Natural killer cell treated with Interleukin-12 subunit alpha and Interleukin-12 subunit beta and Interleukin-15 and Interleukin-18, amount 100 ng/mL, for 72 hours (primary cell): ENCODE results near the gene RNF207. TPM values are rescaled to one million over a fixed set of nuclear protein-coding genes. Genes with fewer than 3 reads are reported as not detected.

Source experiments
- ATAC-seq, 2 donors: fragments of 150-1000 bp; cut with Tn5 transposase in 1 of 2; sonication (Bioruptor Pico), chemical (Tn5 transposase) in 1 of 2; 2 replicates each; pipeline ENCODE4 v1.10.0; 2021
- DNase-seq: peaks from one replicate; pipeline ENCODE4 v3.0.0; 2022; ENCODE audit warnings: low spot score
- H3K27ac Mint-ChIP-seq, 2 donors: 1 replicate in 1 of 2; 2 replicates in 1 of 2; pipeline ENCODE4 v1.8.0; 2022; ENCODE audit warnings: mixed read lengths in 2 of 2, mild to moderate bottlenecking in 1 of 2, moderate library complexity in 1 of 2
- H3K27me3 Mint-ChIP-seq, 2 donors: 1 replicate in 1 of 2; 2 replicates in 1 of 2; pipeline ENCODE4 v1.8.0; 2022; ENCODE audit warnings: mixed read lengths in 2 of 2
- H3K36me3 Mint-ChIP-seq: one replicate; pipeline ENCODE4 v1.8.0; 2022; ENCODE audit warnings: mixed read lengths
- H3K4me1 Mint-ChIP-seq, 2 donors: 1 replicate in 1 of 2; 2 replicates in 1 of 2; pipeline ENCODE4 v1.8.0; 2022; ENCODE audit warnings: low read depth in 2 of 2, mixed read lengths in 2 of 2, mild to moderate bottlenecking in 1 of 2
- H3K4me3 Mint-ChIP-seq: one replicate; pipeline ENCODE4 v1.8.0; 2022; ENCODE audit warnings: mixed read lengths
- H3K9me3 Mint-ChIP-seq: 2 replicates; pipeline ENCODE4 v1.8.0; 2022; ENCODE audit warnings: mixed read lengths
- total RNA-seq, 2 donors: library from RNA; stranded (reverse); gene quantifications; one replicate each; pipeline ENCODE4 v1.2.3, GENCODE V29; 2022

Gene RNF207
- total RNA-seq, 2 donors from 2014 or later, result 4.2 to 14.2 TPM

GRCh38 chr1:6260433-6260934 is 54.6 kb downstream of the RNF207 start:
- ATAC-seq (peak; percentile 60 to 68), DNase-seq (peak; percentile 70)
- Mint-ChIP-seq H3K27me3 (no peaks in the 10 kb centered on the region), H3K9me3 (no peaks in the 10 kb centered on the region), H3K4me1 (peaks cover 0 to 3% of the 10 kb centered on the region in 2 donors), H3K27ac (no peak overlapping the region), H3K4me3 (no peak overlapping the region), H3K36me3 (no peaks in the 10 kb centered on the region)

DNA sequence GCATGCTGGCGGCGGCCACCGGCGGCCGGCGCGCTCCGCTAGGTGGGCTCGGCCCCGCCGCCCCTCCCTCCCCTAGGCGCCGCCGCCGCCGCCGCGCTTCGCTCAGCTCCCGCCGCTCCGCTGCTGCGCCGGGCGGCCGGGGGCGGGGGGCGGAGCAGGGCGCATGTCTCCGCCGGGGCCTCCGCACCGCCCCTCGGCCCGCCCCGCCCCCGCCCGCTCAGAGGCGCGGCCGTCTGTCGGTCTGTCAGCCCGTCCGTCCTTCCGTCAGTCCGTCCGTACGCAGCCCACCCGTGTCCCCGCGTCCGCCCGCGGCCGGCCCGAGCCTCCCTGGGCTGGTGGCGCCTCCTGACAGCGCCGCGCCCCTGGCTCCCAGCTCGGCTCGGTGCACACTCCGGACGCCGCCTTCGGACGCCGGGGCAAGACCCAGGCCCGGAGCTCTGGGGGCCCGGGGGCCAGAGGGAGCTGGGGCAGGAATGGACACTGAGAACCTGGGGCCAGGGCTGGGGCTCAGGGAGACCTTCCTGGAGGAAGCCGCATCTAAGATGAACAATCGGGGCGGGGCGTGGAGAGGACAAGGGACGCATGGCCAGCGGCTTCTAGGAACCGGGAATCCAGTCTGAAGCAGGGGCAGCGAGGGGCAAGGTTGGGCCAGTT is 55.2 kb downstream of the RNF207 start, which contains the start of gene GPR153:
TSS of gene GPR153 (minus strand) at position 138 of the 654 bp plus-strand sequence. CDS start 6,193 bp downstream, outside the sequence.
- Mint-ChIP-seq H3K36me3 (no peaks in the 10 kb centered on the region), H3K27me3 (no peaks in the 10 kb centered on the region), H3K4me3 (peak within 1 kb of the TSS; percentile 34), H3K27ac (no peak within 1 kb of the TSS), H3K9me3 (no peaks in the 10 kb centered on the region), H3K4me1 (peaks cover 0 to 3% of the 10 kb centered on the region in 2 donors)
- DNase-seq, result peak; percentile 78
- peak; percentile 81 to 87 for ATAC-seq

DNA sequence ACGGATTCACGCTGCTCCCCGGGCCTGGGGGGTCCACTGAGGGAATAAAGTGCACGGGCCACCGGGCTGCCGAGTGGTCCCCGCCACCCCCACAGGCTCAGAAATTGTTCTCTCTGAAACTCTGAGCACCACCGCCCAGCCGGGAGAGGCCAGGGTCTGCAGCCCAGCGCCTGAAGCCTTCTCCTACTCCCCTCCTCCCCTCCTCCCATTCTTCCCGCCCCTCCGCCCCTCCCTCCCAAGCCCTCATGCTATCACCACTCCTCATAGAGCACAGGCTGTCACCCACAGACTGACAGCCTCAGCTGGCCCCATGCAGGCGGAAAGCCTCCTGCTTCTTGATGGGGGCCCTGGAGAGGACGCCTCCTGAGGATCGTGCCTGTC is 55.7 kb downstream of the RNF207 start:
- Mint-ChIP-seq H3K4me1 (peaks cover 0 to 3% of the 10 kb centered on the region in 2 donors), H3K9me3 (no peaks in the 10 kb centered on the region)

DNA sequence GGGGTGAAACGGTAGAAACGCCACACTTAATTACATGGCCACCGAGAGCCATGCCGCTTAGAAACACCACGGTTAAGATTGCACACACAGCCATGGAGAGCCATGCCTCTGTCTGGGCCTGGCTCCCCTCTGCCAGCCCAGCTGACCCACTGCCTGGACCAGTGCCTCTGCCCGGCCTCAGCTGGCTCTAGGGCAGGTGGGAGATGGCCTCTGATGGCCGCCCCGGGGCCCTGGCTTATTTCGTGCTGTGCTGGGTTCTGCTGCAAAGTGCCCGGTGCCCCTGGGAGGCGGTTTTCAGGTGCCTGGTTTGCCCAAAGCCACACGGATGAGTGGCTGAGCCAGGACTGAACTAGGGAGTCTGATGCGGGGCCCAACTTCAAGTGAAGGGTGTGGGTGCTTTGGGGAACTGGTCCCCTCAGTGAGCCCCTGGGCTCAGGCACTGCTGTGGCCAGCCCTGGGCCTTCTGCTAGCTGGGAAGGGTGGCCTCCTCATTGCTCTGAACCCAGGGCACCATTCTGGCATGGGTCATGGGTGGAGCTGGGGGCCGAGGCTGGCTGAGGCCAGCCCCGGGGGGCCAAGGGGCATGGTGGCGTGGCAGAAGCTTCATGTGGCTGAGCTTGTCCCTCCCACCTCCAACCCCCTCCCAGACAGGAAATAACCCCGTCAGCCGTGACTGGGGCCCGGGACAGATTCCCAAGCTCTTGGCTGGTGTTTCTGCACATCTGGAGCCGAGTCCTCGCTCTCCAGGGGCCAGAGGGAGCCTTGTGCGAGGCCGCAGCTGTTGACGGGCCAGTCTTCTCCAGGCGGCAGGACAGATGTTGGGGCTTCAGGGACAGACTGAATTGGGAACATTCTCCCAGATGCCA is 56.9 kb downstream of the RNF207 start:
- DNase-seq (no peak), ATAC-seq (no peak)
- no peaks in the 10 kb centered on the region for H3K27me3 Mint-ChIP-seq
- H3K27ac Mint-ChIP-seq, result no peak overlapping the region
- no peaks in the 10 kb centered on the region for H3K9me3 Mint-ChIP-seq
- no peak overlapping the region for H3K4me3 Mint-ChIP-seq
- H3K36me3 Mint-ChIP-seq, result no peaks in the 10 kb centered on the region
- H3K4me1 Mint-ChIP-seq, result peaks cover 0 to 3% of the 10 kb centered on the region in 2 donors

More for the DNA sequence above, 55.7 kb downstream of the RNF207 start:
- Mint-ChIP-seq H3K27ac (no peak overlapping the region), H3K27me3 (no peaks in the 10 kb centered on the region), H3K4me3 (peak overlapping the region; percentile 20), H3K36me3 (no peaks in the 10 kb centered on the region)
- ATAC-seq (no peak), DNase-seq (no peak)

DNA sequence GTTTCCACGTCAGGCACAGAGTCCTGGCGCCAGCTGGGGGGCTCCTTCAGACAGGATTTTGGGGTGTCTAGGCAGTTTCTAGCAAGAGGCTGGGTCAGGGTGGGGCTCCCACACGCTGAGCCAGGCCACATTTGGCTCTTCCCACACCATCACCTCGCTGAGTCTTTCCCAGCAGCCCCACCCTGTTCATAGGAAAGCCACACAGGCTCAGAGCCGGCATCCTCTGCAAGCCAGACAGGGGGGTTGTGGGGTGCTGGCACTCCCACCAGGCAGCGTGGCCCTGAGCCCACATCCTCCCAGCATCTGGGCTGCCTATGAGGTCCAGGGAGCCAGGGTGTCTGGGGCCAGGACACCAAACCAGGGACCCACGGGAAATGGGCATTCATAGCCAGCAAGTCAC is 57.8 kb downstream of the RNF207 start:
- Mint-ChIP-seq H3K36me3 (no peaks in the 10 kb centered on the region), H3K4me3 (no peak overlapping the region), H3K27me3 (no peaks in the 10 kb centered on the region), H3K4me1 (peaks cover 0 to 3% of the 10 kb centered on the region in 2 donors), H3K9me3 (no peaks in the 10 kb centered on the region), H3K27ac (no peak overlapping the region)
- DNase-seq (no peak), ATAC-seq (no peak)

DNA sequence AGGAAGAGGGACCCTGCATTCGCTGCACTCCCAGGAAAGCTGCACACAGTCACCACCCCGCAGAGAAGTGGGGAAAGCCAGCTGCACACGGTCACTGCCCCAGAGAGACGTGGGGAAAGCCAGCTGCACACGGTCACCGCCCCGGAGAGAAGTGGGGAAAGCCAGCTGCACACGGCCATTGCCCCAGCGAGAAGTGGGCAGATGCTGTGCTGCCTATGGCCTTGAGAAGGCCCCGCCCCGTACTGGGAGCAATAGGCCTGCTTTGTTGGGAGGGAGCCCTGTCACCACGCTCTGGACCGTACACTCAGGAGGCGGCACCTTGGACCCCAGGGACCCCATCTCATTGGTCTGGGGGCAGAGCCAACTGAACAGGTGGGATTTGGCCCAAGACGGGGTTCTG is 59.2 kb downstream of the RNF207 start:
- ATAC-seq (no peak), DNase-seq (no peak)
- H3K27me3 Mint-ChIP-seq, result no peaks in the 10 kb centered on the region
- H3K4me3 Mint-ChIP-seq, result no peak overlapping the region
- H3K9me3 Mint-ChIP-seq, result no peaks in the 10 kb centered on the region
- H3K27ac Mint-ChIP-seq, result no peak overlapping the region
- H3K36me3 Mint-ChIP-seq, result no peaks in the 10 kb centered on the region
- H3K4me1 Mint-ChIP-seq, result peaks cover 0 to 3% of the 10 kb centered on the region in 2 donors

- no peaks in the 10 kb centered on the region for H3K36me3 Mint-ChIP-seq
- no peak for ATAC-seq
- H3K4me3 Mint-ChIP-seq, result no peak overlapping the region
- H3K27me3 Mint-ChIP-seq, result no peaks in the 10 kb centered on the region
- H3K9me3 Mint-ChIP-seq, result no peaks in the 10 kb centered on the region
- no peak for DNase-seq
- H3K4me1 Mint-ChIP-seq, result peaks cover 0 to 3% of the 10 kb centered on the region in 2 donors
- H3K27ac Mint-ChIP-seq, result no peak overlapping the region
Observed at GRCh38 chr1:6266641-6267040, 60.7 kb downstream of the RNF207 start.

DNA sequence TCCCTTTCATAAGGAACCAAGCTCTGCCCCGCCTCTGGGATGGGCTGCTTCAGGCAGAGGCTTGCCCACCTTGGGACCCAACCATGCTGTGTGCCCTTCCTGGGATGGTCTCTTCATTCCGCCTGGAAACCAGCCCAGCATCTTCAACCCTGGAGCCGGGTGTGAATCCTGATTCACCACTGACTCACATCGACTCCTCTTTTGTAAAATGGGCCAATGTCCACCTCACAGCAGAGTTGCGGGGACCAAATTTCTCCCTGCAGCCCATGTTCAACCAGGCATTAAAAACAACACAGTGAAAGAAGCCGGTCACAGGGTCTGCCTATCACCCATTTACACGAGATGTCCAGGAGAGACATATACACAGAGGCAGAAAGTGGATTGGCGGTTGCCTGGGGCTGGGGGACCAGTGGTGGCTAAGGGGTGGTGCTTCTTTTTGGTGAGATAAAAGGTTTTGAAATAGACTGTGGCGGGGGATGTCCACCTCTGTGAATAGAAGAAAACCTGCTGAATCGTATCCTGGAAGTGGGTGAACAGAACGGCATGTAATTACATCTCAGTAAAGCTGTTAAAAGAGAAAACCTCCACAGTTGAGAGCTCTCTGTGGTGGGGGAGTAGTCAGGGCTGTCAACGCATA is 61.9 kb downstream of the RNF207 start:
- no peak for DNase-seq
- H3K27me3 Mint-ChIP-seq, result no peaks in the 10 kb centered on the region
- H3K4me3 Mint-ChIP-seq, result no peak overlapping the region
- H3K9me3 Mint-ChIP-seq, result no peaks in the 10 kb centered on the region
- H3K27ac Mint-ChIP-seq, result no peak overlapping the region
- H3K36me3 Mint-ChIP-seq, result no peaks in the 10 kb centered on the region
- H3K4me1 Mint-ChIP-seq, result no peaks in the 10 kb centered on the region
- ATAC-seq, result no peak

- no peak for DNase-seq
- no peak for ATAC-seq
- Mint-ChIP-seq H3K9me3 (no peaks in the 10 kb centered on the region), H3K4me1 (no peaks in the 10 kb centered on the region), H3K27me3 (no peaks in the 10 kb centered on the region), H3K4me3 (no peak overlapping the region), H3K27ac (no peak overlapping the region), H3K36me3 (no peaks in the 10 kb centered on the region)
Observed at GRCh38 chr1:6268415-6268814, 62.5 kb downstream of the RNF207 start.

DNA sequence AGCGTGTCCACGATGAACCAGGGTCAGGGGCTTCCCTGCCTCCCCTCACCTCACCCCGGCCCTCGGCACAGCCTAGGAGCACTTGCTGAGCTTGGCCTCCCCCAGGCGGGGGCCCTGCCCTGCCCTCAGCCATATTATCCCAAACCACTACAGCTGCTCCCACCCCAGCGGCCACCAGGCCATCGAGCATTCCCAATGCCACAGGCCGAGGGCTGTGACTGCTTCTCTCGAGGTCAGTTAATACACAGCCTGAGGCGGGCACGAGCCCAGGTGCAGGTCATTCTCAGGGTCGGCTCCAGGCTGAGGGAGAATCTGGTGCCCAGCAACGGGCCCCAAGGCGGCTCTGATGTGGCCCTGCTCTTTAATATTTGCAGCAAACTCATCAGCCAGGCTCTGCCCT is 63.4 kb downstream of the RNF207 start:
- Mint-ChIP-seq H3K36me3 (no peaks in the 10 kb centered on the region), H3K27ac (no peak overlapping the region), H3K9me3 (no peaks in the 10 kb centered on the region), H3K4me3 (no peak overlapping the region), H3K4me1 (no peaks in the 10 kb centered on the region), H3K27me3 (no peaks in the 10 kb centered on the region)
- DNase-seq, result no peak
- ATAC-seq, result no peak

- DNase-seq (no peak), ATAC-seq (no peak)
- Mint-ChIP-seq H3K4me3 (no peak overlapping the region), H3K36me3 (no peaks in the 10 kb centered on the region), H3K27me3 (no peaks in the 10 kb centered on the region), H3K4me1 (no peaks in the 10 kb centered on the region), H3K9me3 (no peaks in the 10 kb centered on the region), H3K27ac (no peak overlapping the region)
Observed at GRCh38 chr1:6269720-6270400, 63.9 kb downstream of the RNF207 start.

GRCh38 chr1:6270401-6270800 is 64.5 kb downstream of the RNF207 start:
- no peaks in the 10 kb centered on the region for H3K9me3 Mint-ChIP-seq
- no peak overlapping the region for H3K27ac Mint-ChIP-seq
- no peaks in the 10 kb centered on the region for H3K4me1 Mint-ChIP-seq
- DNase-seq, result no peak
- no peak overlapping the region for H3K4me3 Mint-ChIP-seq
- no peak for ATAC-seq
- no peaks in the 10 kb centered on the region for H3K36me3 Mint-ChIP-seq
- H3K27me3 Mint-ChIP-seq, result no peaks in the 10 kb centered on the region
